Measurements from ENCODE around the gene EIF3K.

DNA sequence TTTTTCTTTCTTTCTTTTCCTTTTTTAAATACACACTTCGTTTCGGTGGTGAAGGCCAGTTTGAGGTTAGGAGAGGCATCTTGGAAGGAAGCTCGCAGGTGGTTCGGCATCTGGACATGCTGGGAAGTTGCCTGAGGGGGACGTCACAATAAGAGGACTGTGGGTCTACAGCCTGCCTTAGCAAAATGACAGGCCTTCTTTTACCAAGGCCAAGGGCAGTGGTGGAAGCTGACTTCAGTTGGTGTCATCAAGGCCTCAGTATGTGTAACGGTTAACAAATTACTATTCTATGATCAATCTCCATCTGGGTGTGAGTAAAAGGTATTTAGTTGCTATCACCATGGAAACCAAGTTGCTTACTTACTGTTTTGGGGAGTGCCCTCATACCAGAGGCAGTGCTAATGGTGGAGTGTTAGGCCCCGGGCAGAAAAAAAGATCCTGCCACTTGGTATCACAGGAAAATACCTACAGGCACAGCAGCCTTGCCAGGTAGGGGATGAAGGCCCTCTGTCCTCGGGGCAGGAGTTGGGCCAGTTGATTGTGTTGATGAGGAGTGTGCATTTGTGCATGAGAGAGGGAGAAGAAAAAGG lies 38.7 kb downstream of the EIF3K start:
- no peak for TF ChIP-seq MYC (IDR thresholded peaks at IDR 0.05; ENCODE audit: borderline replicate concordance, low read length)
- TF ChIP-seq, protein P1, sequence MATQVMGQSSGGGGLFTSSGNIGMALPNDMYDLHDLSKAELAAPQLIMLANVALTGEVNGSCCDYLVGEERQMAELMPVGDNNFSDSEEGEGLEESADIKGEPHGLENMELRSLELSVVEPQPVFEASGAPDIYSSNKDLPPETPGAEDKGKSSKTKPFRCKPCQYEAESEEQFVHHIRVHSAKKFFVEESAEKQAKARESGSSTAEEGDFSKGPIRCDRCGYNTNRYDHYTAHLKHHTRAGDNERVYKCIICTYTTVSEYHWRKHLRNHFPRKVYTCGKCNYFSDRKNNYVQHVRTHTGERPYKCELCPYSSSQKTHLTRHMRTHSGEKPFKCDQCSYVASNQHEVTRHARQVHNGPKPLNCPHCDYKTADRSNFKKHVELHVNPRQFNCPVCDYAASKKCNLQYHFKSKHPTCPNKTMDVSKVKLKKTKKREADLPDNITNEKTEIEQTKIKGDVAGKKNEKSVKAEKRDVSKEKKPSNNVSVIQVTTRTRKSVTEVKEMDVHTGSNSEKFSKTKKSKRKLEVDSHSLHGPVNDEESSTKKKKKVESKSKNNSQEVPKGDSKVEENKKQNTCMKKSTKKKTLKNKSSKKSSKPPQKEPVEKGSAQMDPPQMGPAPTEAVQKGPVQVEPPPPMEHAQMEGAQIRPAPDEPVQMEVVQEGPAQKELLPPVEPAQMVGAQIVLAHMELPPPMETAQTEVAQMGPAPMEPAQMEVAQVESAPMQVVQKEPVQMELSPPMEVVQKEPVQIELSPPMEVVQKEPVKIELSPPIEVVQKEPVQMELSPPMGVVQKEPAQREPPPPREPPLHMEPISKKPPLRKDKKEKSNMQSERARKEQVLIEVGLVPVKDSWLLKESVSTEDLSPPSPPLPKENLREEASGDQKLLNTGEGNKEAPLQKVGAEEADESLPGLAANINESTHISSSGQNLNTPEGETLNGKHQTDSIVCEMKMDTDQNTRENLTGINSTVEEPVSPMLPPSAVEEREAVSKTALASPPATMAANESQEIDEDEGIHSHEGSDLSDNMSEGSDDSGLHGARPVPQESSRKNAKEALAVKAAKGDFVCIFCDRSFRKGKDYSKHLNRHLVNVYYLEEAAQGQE (IDR thresholded peaks at IDR 0.05) = no peak
- TF ChIP-seq BHLHE40 (IDR thresholded peaks at IDR 0.05; ENCODE audit: low read depth, low read length) = no peak
- no peak; the same call in 1 of the 2 replicates for TF ChIP-seq FOSL2 (IDR thresholded peaks at IDR 0.05)
- peak; percentile 96 for TF ChIP-seq FOSL2 (CRISPR knock-in tag; IDR thresholded peaks at IDR 0.05)
- TF ChIP-seq, protein P2, sequence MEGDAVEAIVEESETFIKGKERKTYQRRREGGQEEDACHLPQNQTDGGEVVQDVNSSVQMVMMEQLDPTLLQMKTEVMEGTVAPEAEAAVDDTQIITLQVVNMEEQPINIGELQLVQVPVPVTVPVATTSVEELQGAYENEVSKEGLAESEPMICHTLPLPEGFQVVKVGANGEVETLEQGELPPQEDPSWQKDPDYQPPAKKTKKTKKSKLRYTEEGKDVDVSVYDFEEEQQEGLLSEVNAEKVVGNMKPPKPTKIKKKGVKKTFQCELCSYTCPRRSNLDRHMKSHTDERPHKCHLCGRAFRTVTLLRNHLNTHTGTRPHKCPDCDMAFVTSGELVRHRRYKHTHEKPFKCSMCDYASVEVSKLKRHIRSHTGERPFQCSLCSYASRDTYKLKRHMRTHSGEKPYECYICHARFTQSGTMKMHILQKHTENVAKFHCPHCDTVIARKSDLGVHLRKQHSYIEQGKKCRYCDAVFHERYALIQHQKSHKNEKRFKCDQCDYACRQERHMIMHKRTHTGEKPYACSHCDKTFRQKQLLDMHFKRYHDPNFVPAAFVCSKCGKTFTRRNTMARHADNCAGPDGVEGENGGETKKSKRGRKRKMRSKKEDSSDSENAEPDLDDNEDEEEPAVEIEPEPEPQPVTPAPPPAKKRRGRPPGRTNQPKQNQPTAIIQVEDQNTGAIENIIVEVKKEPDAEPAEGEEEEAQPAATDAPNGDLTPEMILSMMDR (IDR thresholded peaks at IDR 0.05) = no peak
- no peak for TF ChIP-seq RNF2 (IDR thresholded peaks at IDR 0.05; ENCODE audit: borderline replicate concordance, low read depth)
- TF ChIP-seq POLR2A (IDR thresholded peaks at IDR 0.05; ENCODE audit: low read length) = no peak
